Measurements from ENCODE around the gene COQ2.

DNA sequence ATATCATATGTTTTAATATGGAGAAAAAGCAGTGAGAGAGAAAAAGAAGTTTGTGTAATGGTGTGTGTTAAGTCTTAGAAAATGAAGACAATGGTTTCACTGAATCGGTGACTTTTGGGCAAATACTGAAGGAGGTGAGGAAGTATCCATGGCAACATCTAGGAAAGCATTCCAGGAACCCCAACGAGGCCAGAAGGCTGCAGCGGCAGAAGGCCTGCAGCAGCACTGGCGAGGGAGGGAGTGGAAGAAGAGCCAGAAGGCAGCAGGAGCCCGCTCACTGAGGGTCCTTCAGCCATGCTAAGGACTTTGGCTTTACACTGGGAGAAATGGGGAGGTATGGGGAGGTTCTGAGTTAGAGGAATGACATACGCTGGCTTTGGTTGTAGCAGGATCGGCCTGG lies 26.8 kb downstream of the COQ2 start:
- TF ChIP-seq, protein P1, sequence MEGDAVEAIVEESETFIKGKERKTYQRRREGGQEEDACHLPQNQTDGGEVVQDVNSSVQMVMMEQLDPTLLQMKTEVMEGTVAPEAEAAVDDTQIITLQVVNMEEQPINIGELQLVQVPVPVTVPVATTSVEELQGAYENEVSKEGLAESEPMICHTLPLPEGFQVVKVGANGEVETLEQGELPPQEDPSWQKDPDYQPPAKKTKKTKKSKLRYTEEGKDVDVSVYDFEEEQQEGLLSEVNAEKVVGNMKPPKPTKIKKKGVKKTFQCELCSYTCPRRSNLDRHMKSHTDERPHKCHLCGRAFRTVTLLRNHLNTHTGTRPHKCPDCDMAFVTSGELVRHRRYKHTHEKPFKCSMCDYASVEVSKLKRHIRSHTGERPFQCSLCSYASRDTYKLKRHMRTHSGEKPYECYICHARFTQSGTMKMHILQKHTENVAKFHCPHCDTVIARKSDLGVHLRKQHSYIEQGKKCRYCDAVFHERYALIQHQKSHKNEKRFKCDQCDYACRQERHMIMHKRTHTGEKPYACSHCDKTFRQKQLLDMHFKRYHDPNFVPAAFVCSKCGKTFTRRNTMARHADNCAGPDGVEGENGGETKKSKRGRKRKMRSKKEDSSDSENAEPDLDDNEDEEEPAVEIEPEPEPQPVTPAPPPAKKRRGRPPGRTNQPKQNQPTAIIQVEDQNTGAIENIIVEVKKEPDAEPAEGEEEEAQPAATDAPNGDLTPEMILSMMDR (conservative IDR thresholded peaks at IDR 0.05; ENCODE audit: low read depth, low read length), result no peak
- no peak for TF ChIP-seq EZH2 (IDR thresholded peaks at IDR 0.05; ENCODE audit: borderline replicate concordance, low read depth, low read length, poor library complexity, severe bottlenecking)

Data from A673 (cell line).